Measurements from ENCODE around the gene EP400.

EP400 gene

GRCh38 chr12:132026061-132026795, 76.5 kb downstream of the EP400 start:
- Mint-ChIP-seq H3K36me3 (ENCODE audit: low read depth) (peaks cover 66% of the 10 kb centered on the region), H3K4me1 (no peaks in the 10 kb centered on the region), H3K9me3 (no peaks in the 10 kb centered on the region), H3K27me3 (ENCODE audit: low read depth) (no peaks in the 10 kb centered on the region), H3K4me3 (no peak overlapping the region), H3K27ac (no peak overlapping the region)
- TF ChIP-seq CTCF (IDR thresholded peaks at IDR 0.05; ENCODE audit: unreplicated experiment in 3 of 3): no peak

DNA sequence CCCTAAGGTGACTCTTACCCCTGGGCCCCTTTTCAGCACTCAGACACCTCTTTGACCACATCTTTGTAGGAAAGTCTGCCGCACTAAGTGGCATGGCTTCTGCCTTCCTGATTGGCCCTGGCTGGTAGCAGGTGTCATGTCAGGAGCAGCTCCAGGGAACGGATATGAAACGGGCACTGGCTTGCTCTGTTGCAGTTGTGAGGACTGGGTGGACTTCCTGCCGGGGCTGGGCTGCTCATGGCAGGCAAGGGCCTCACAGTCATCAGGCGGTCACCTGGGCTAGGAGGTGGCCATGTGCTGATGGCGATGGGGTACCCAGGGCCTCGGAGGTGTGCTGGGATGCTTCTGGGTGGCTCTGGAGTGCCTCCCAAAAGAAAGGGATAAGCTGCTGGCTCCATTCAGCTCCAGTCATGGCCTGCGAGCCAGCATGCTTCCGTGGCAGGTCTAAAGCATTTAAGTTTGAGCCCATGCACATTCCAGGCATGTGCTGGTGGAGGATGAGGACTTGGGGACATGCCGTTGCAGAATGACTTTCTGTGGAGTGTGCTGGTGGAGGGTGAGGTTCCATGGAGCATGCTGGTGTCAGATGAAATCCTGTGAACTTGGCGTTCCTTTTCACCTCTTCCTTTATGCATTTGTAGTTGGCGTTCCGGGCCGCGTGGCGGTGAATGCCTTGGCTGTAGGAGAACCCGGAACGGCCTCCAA, 77.2 kb downstream of the EP400 start:
- no peak overlapping the region for H3K27ac Mint-ChIP-seq
- no peaks in the 10 kb centered on the region for H3K27me3 Mint-ChIP-seq (ENCODE audit: low read depth)
- H3K4me1 Mint-ChIP-seq: no peaks in the 10 kb centered on the region
- no peak for TF ChIP-seq CTCF (IDR thresholded peaks at IDR 0.05; ENCODE audit: unreplicated experiment in 3 of 3)
- no peak overlapping the region for H3K4me3 Mint-ChIP-seq
- peaks cover 64% of the 10 kb centered on the region for H3K36me3 Mint-ChIP-seq (ENCODE audit: low read depth)
- H3K9me3 Mint-ChIP-seq: no peaks in the 10 kb centered on the region

- H3K9me3 Mint-ChIP-seq: no peaks in the 10 kb centered on the region
- no peak for TF ChIP-seq CTCF (IDR thresholded peaks at IDR 0.05; ENCODE audit: unreplicated experiment in 3 of 3)
- no peak overlapping the region for H3K4me3 Mint-ChIP-seq
- H3K27ac Mint-ChIP-seq: no peak overlapping the region
- no peaks in the 10 kb centered on the region for H3K27me3 Mint-ChIP-seq (ENCODE audit: low read depth)
- no peaks in the 10 kb centered on the region for H3K4me1 Mint-ChIP-seq
- H3K36me3 Mint-ChIP-seq (ENCODE audit: low read depth): peaks cover 62% of the 10 kb centered on the region
These were observed 77.9 kb downstream of the EP400 start for GRCh38 chr12:132027636-132028035.

- no peaks in the 10 kb centered on the region for H3K27me3 Mint-ChIP-seq (ENCODE audit: low read depth)
- H3K27ac Mint-ChIP-seq: no peak overlapping the region
- no peaks in the 10 kb centered on the region for H3K4me1 Mint-ChIP-seq
- H3K36me3 Mint-ChIP-seq (ENCODE audit: low read depth): peaks cover 64% of the 10 kb centered on the region
- no peak overlapping the region for H3K4me3 Mint-ChIP-seq
- TF ChIP-seq CTCF (IDR thresholded peaks at IDR 0.05; ENCODE audit: unreplicated experiment in 3 of 3): no peak
- no peaks in the 10 kb centered on the region for H3K9me3 Mint-ChIP-seq
These were observed 78.4 kb downstream of the EP400 start for GRCh38 chr12:132028111-132028510.

DNA sequence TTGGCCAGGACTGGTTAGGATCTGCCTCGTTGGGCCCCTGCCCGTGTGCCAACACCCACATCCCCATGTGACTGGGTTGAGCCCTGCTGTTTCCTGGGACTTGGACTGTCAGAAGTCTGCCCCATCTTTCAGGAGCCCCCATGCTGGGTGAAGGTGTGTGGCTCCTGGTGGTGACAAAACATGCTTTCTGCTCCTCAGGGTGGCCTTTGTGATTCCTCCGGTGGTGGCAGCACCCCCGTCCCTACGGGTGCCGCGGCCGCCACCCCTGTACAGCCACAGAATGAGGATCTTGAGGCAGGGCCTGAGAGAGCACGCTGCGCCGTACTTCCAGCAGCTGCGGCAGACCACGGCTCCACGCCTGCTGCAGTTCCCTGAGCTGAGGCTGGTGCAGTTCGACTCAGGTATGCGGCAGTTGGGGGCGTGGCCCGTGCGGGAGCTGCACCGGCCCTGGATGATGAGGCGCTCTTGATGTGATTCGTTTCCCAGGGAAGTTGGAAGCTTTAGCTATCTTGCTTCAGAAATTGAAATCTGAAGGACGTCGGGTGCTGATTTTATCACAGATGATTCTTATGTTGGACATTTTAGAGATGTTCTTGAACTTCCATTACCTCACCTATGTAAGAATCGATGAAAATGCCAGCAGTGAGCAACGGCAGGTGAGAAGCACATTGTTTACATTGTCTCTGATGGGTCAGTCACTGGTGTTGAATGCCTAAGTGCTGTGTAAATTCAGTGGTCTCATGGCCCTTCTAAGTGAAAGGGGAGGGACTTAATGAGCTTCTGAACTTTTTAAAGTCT, 80.0 kb downstream of the EP400 start:
- Mint-ChIP-seq H3K27me3 (ENCODE audit: low read depth) (no peaks in the 10 kb centered on the region), H3K4me3 (no peak overlapping the region), H3K4me1 (no peaks in the 10 kb centered on the region), H3K36me3 (ENCODE audit: low read depth) (peaks cover 77% of the 10 kb centered on the region), H3K27ac (no peak overlapping the region), H3K9me3 (no peaks in the 10 kb centered on the region)
- no peak for TF ChIP-seq CTCF (IDR thresholded peaks at IDR 0.05; ENCODE audit: unreplicated experiment in 3 of 3)
